ENCODE data around the gene TRAPPC2L.
A peak's percentile ranks its signal among the peaks of the same experiment; 100 is the strongest.

Gene TRAPPC2L

GRCh38 chr16:88839745-88840599 is 17.0 kb upstream of the TRAPPC2L start:
- DNase-seq (ENCODE audit: low spot score) = no peak

DNA sequence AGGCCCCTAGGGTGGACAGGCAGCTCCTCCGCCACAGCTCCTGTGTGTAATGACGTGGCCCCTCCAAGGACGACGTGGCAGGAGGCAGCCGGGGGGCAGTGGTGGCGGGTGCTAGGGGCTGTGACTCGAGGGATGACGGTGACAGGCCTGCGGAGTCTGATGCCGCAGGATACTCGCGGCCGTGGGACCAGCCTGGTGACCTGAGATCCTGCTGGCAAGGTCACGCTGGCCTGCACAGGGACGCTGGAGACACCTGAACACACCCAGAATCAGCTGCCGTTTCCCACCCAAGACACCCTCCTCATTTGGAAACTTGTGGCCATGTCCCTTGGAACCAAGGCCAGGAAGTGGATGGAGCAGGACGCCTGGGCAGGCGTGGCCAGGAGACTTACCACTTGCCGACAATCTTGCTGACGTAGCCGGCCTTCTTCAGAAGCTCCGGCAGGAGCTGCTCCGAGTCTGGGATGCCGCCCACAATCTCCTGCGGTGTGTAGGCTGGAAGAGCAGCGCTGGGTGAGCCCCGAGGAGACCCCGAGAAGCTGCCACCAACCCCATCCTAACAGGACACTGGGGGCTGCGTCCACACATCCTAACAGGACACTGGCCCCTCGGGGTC is 16.2 kb upstream of the TRAPPC2L start:
- DNase-seq (ENCODE audit: low spot score) = no peak

GRCh38 chr16:88841521-88842307 is 15.2 kb upstream of the TRAPPC2L start:
- no peak for DNase-seq (ENCODE audit: low spot score)

DNA sequence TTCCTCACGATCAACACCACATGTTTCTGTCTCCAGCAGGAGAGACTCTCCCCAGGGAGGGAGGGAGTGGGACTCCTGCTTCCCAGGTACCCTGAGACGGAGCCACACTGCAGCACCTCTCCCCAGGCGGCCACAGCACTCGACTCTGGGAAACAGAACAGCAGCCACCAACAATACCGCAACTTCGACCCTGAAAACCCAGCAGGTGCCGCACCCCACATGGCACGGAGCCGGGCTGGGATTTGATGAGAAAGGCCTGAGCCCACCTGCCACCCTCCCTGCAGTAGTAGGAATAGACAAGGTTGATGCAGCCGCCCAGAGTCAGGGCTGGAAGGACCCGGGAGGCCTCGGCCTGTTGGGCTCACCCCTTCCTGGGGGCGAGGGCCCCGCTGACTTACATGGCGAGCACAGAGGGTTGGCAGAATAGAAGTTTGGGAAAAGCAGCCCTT is 14.6 kb upstream of the TRAPPC2L start:
- DNase-seq (ENCODE audit: low spot score) = no peak

- DNase-seq (ENCODE audit: low spot score) = no peak
Measured at GRCh38 chr16:88842806-88843205, 14.1 kb upstream of the TRAPPC2L start.

DNA sequence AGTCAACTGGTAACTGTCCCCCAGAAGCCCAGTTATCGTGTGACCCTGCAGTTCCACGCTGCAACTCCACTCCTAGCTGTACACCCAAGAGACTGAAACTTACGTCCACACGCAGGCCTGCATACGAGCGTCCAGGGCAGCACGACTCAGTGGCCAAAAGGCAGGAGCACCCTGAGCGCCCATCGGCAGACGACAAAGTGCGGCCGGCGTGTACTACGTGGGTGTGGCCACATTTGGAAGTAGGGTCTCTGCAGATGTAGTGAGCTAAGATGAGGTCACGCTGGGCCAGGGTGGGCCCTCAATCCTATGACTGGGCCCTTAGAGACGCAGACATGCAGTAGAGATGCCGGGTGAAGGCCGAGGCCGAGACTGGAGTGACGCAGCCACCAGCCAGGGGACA is 13.7 kb upstream of the TRAPPC2L start:
- no peak for DNase-seq (ENCODE audit: low spot score)

DNA sequence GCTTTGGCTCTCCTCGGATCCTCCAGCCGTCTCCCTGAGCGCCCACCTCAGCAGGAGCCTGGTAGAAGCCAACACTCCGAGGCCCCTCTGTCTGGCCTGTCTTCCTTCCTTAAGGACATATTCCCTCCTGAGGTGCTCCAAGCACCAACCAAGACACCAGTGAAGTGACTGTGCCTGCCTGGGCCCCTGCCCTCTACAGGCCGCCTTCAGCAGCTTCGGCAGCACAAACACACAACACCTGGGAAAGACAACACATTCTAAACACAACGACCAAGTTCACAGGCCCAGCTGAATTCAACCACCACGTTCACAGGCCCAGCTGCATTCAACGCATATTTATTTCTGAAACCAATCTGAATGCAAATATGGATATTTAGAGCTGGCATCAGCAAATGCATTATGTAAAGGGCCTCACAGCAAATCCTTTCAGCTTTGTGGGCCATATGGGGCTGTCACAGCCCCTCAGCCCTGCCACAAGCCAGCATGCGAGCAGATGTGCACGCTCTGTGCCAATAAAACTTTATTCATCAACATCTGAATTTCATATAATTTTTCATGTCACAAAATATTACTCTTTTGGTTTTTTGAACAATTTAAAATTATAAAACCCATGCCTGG is 12.4 kb upstream of the TRAPPC2L start:
- DNase-seq (ENCODE audit: low spot score) = no peak

DNA sequence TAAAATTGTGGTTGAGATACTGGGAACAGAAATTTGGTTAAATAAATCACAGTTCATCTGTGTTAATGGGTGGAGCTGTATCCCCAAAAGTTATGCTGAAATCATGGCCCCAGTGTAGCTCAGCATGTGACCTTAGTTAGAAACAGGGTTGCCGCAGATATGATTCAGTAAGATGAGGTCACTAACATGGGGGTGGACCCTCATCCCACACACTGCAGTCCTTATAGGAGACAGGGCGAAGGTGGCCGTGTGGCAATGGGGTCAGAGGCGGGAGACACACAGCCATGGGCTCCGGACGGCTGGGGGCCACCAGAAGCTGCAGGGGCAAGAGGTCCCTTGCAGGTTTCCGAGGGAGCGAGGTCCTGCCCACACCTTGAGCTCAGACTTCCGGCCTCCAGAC is 10.8 kb upstream of the TRAPPC2L start:
- no peak for DNase-seq (ENCODE audit: low spot score)

- DNase-seq (ENCODE audit: low spot score) = no peak
Measured at GRCh38 chr16:88847654-88848053, 9.3 kb upstream of the TRAPPC2L start.

GRCh38 chr16:88848557-88848956 is 8.4 kb upstream of the TRAPPC2L start:
- no peak for DNase-seq (ENCODE audit: low spot score)

GRCh38 chr16:88850531-88851199 is 6.3 kb upstream of the TRAPPC2L start:
- DNase-seq (ENCODE audit: low spot score) = no peak

DNA sequence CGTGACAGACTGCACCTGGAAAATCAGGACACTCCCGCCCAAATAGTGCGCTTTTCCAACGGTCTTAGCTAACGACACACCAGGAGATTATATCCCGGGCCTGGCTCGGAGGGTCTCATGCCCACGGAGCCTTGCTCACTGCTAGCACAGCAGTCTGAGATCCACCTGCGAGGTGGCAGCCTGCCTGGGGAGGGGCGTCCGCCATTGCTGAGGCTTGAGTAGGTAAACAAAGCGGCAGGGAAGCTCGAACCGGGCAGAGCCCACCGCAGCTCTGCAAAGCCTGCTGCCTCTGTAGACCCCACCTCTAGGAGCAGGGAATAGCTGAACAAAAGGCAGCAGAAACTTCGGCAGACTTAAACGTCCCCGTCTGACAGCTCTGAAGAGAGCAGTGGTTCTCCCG is 5.3 kb upstream of the TRAPPC2L start:
- no peak for DNase-seq (ENCODE audit: low spot score)

- DNase-seq (ENCODE audit: low spot score) = peak; percentile 45
Measured at GRCh38 chr16:88853325-88853941, 3.5 kb upstream of the TRAPPC2L start.

DNA sequence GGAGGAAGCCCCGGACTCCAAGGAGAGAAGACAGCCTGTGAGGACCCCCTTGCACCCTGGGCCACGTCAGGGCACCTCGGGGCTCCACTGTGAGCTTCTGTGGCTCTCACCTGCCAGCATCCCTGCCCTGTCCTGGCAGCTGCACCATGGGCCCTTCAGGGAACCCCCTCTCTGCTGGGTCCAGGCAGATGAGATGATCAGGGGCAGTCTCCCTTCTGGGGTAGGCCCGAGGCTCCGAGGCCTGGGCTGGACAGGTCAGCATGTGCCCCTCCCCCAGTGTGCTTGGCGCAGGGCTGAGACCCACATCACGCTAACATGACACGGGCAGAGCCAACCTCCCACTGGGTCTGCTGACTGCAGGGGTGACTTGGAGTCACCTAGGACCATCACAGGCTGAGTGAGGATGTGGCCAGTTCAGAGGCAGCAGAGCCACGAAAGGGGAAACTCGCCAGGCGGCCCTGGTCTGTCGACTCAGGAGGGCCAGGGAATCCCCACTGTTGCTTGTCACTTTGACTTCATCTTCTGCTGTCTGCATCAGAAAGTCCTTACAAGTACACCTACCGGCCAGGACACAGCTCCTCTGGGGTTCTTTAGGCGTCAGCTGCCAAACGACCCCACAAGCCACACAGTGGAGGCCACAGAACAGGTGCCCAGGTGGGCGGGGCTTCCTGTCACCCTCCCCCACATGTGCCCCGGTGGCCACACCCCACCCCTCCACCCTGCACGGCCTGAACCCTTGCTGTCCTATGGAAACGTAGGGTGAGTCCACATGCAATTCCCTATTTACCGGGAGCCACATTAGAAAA is 2.4 kb upstream of the TRAPPC2L start:
- no peak for DNase-seq (ENCODE audit: low spot score)

GRCh38 chr16:88855176-88855575 is 1.8 kb upstream of the TRAPPC2L start:
- no peak for DNase-seq (ENCODE audit: low spot score)

- DNase-seq (ENCODE audit: low spot score) = no peak
Measured at GRCh38 chr16:88855736-88856121, 1.2 kb upstream of the TRAPPC2L start.

DNA sequence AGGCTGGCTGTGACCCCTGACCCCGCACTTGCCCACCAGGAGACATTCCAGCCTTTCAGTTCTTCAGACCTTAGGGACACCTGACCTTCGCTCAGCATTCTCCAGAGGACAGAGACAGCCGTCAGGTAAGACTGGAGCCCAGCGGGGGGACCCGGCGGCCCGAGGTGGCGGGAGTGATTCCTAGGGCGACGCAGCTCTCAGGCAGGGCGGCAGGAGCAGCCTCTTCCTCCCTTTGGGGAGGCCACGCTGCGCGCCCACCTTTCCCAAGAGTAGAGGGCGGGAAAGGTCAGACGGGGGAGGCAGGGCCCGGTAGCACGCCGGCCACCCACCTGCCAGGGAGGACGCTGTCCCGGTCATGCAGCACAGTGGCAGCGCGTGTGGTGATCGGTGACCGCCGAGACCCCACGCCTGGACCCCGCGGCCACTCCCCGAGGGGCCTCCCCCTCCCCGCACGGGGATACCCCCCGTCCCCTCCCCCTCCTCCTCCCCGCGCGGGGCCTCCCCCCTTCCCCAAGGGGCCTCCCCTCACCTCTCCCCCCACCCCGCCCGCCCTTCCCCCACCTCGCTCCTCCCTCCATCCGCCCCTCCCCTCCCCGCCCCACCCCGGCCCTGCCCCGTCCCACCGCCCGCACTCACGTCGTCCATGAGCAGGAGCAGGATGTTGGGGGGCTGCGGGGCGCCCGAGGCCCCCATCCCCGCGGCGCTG is 652 bp upstream of the TRAPPC2L start:
- DNase-seq (ENCODE audit: low spot score) = no peak

DNA sequence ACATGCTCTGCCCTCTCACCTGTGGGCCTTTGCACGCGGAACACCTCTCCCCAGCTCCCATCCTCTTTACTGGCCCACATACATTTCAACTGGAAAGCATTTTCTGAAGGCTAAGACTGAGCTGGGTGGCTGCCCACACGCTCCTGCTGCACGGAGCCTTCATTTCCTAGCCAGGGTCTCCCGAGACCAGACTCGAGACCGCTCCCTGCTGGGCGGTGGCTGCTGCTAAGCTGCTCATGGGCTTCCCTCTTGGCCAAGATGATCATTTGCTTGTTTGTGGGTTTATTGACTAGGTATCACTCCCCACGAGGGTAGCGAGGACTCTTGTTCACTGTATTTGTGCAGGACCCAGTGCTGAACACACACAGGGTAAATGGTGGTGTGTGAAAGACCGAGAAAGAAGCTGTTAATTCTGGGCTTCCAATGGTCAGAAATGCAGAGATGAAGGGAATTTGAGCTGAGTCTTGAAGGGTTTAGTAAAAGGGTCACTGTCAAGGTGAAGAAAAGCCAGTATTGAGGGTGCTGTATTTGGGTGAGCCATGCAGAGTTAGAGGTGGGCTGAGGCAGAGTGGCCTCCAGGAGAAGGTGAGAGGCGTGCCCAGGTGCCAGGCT is 907 bp downstream of the TRAPPC2L start:
- peak; percentile 94 for DNase-seq (ENCODE audit: low spot score)

- DNase-seq (ENCODE audit: low spot score) = no peak
Measured at GRCh38 chr16:88859381-88860091, 2.6 kb downstream of the TRAPPC2L start.

Data from hepatic stellate cell (primary cell).